GM19395 (cell line): ENCODE results near the gene PPP1R14C.

Experiments used
- ATAC-seq: cut with Tn5 transposase; IDR thresholded peaks from one replicate; pipeline ENCODE4 v1.9.1; 2021; ENCODE audit warnings: mild to moderate bottlenecking, moderate library complexity; ENCODE audit not compliant: unreplicated experiment

PPP1R14C gene

DNA sequence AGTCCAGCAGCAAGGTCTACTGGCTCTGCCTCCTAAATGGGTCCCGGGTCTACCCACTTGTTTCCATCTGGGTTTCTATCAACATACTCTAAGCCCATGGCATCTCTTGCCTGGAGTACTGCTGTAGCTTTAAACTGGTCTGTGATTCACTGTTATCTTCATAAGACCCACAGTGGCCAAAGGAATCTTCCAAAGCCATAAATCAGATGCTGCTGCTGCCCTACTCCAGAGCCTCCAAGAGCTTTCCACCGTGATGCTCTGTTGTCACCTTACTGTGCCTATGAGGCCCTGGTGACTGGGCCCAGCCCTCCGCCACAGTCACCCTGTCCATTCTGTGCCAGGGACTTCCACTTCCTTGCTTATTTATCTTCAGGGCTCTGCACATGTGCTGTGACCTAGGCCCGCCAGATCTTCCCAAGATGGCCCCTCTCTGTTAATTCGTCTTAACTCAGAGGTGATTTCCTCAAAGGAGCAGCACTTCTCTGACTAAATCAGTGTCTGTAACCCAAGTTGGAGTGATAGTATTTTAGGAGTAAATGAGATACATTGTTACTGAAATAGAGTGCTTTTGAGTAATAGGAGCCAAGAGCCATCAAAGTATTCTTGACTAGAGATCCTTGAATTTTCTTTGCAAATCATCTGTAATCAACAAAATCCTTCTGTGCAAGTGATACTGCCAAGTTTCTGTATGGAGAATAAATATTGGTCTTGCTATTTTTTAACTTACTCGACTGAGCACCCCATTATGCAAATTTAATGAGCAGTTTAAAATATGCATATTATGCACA, 102.5 kb downstream of the PPP1R14C start:
- ATAC-seq = no peak

DNA sequence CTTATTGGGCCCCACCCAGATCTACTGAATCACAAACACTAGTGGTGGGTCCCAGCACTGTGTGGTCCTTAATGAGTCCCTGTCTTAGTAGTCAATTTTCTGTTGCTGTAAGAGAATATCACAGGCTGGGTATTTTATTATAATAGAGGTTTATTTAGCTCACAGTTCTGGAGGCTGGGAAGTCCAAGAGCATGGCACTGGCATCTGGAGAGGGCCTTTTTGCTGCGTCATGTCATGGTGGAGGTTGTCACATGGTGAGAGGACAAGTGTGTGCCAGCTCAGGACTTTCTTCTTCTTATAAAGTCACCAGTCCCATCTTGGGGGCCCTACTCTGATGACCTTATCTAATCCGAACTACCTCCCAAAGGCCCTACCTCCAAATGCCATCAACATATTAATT, 105.0 kb downstream of the PPP1R14C start:
- ATAC-seq = no peak

DNA sequence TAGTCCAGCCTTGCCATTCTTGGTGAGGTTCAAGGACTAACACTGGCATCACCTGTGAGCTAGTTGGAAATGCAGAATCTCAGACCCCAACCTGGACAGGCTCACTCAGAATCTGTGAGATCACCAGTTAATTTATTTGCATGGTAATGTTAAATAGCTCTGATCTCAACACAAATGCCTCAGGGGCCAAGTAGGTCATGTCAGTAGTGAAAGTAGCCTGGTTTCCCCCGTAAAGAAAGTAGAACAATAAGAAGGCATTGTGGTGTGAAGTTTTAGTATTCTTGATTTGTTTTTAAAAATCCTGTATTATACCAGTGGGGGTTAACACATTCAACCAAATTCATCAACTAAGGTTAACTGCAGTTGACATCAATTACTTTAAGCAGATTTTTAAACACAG, 105.5 kb downstream of the PPP1R14C start:
- no peak for ATAC-seq

DNA sequence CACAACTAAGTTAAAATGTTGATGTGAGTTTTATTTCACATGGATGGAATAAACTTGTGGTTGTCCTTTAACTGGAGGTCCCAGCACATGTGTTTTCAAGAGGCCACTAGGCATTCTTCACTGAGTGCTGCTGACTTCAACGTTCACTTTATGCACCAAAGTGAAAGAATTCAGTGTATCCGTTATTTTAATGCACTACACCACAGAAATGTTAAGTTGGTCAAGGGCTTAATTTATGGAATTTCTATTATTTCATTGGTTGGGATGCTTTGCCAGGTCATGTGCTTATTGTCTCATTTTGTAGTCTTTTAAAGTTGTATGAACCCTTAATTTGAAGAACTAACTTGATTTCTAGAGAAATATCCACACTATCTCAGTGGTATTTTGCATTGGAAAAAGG, 106.4 kb downstream of the PPP1R14C start:
- ATAC-seq = no peak

DNA sequence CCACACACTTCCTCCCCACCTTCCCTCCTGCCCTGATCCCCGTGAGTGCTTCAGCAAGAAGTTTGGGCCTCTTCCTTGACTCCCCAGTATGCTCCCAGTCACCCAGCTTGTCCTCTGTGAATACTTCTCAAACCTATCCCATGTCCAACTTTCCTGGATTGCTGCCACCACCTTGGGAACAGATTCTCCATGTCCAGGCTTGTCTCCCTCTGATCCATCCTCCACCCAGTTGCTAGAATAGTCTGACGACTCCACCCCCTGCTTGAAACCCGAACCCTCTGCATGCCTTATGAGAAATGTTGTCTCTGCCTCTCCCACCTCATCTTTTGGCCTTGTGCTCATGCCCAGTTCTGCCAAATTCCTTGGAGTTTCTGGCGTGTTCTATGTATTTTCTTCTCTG, 108.0 kb downstream of the PPP1R14C start:
- ATAC-seq = no peak

DNA sequence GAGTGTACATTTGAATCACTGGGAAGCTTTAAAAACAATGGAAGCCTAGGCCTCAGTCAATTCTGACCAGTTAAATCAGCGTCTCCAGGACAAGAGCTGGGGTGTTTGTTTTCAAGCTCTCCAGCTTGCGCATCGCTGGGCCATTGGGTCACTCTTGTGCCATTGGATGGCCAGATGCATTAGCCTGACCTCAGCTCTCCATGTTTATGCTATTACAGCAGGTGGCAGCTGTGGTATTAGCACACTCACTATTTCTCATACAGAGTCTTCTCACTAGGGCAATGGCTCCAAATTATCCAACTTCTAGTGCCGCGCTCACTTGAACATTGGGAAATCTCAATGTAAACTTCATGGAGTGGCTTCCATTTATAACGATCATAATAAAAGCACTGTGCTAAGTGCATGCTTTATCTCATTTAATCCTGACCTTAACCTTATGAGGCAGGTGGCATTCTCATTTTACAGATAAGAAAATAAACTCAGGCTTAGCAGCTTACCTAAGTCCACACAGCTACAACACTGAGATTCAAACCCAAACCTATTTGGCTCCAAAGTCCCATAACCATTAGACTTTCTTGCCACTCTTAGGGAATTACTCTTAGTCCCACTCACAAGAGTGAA, 108.8 kb downstream of the PPP1R14C start:
- no peak for ATAC-seq

DNA sequence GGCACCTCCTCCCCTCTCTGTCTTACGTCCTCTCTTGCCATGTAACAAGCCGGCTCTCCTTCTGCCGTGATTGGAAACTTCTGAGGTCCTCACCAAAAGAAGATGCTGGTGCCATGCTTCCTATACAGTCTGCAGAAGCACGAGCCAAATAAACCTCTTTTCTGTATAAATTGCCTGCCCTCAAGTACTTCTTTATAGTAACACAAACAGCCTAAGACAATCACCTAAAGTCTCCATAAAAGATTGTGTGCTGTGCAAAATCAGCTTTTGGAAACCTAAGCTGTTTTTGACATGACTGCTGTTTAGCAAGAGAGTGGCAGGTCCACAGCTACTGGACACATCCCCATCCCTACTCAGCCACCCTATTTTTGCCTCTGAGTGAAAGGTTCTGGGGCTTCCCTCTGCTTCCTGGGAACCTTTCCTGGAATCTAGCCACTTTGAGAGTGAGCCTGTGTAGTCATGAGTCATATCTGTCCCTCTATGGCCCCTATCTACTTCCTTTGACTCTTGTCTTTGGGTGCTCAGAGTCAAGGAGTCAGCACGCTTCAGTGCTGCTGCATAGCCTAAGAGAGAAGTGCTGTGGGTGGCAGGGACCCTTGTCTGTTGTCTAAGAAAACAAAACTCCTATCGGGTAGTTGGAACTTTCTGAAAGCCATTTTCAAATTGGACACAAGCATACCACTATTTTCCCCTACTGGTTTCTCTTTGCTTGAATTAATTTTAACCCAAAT, 110.0 kb downstream of the PPP1R14C start:
- ATAC-seq = no peak

DNA sequence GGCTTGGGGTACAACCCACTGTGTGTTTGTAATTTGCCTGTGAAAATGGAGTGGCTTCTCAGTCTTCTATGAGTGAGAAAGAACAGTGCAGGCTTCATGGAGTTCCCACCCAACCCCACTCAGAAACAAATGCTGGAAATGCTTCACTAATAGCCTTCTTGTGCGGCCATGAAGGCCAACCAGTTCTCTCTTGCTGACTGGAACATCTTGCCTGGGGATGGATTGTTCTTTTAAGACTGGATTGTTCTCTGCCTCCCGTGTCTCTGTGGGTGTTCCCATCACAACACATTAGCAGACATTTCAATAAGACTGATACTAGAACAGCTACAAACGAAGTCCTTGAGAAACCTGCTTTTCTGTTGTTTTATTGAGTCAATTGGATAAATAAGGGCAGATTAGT, 110.6 kb downstream of the PPP1R14C start:
- ATAC-seq = no peak

DNA sequence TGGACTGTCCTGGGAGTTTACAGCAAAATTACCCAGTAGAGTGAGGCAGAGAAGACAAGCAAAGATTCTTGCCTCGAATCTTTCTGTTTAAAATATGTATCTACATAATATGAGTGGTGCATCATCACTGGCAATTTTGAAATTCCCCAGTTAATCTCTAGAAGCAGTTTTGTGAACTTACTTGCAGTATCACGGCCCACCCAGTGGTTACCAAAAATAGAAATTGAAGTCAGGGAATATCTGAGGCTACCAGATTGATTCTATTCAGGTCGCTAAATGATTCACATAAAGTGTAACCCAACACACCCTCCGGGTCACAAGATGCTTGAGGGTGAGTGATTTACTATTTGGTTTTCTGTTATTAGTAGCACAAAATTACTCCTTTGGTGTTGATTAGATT, 111.9 kb downstream of the PPP1R14C start:
- ATAC-seq = no peak

DNA sequence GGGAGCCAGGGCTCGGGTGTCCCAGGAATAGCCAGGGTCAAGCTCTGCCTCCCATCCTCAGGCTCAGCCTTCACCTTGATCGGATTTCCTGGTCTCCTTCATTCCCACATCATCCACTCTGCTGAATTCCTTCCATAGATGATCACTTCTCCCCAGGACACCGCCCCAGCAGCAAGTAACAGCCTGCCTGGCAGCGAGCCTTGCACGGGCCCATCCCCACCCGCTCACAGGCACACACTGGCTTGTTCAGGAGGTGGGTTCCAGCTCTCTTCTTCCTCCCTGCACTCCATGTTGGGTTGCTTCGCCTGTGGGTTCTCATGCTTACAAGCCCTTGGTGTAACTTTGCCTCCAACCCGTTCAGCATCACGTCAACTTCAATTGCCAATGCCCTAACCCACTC, 113.0 kb downstream of the PPP1R14C start:
- no peak for ATAC-seq

DNA sequence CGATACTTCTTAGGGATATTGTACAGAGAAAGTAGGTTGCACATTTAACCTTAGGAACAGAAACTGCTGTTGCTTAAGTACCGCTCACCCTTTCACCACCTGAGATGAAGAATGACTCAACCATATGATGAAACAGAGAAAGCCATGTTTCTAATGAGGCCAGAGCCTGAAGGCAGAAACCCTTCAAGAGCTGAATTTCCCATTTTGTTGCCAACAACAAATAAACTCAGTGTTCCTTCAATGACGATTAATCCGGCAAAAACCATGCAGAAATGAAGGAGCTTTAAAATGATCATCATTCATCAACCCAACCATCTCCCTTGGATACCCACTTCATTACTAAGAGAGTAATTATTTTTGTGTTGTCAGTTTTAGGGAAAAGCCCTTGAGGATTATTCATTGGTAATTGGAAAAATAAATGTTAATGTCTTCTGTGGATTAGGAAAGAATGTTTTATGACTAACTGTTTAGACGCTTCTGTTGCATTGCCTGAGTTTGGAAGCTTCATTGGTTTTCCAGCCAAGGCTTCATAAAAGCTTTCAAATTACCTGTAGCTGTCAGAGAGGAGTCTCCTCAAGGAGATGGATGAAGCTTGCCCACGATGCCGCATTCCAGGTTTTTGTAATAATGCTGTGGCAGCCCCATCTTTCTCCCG, 113.9 kb downstream of the PPP1R14C start:
- ATAC-seq = no peak

DNA sequence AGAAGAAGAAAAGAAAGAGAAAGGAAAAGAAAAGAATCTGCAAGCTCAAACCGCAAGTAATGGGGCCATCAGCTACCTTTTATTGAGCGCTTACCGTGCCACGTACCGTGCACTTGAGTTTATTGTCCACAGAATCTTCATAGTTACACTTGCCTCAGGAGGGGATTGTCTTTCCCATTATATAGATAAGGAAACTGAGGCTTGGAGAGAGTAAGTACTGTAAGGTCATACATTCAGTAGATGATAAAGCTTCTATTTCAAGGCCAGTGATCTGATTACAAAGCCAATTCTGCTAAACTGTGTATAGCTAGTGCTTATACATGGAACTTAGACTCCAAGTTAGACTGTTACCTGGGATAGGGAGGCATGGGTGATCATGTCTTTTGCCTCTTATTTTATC, 115.5 kb downstream of the PPP1R14C start:
- ATAC-seq = no peak

DNA sequence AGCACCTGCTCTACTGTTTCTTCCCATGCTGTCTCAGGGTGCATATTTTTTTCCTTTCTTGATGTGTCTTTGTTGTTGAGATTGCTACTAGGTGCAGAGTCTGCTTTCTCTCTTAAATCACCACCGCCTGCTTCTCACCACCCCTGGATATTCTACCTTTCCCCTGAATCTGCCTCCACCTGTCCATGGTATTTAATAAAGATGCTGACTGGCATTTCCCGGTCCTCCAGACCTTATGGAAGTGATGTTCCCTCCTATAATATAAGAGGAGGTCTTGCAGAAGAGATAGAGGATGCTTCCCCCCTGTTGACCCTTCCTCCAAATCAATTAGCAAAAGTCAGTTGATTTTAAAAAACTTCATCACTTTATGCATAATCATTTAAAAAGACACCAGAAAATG, 118.1 kb downstream of the PPP1R14C start:
- ATAC-seq = no peak

DNA sequence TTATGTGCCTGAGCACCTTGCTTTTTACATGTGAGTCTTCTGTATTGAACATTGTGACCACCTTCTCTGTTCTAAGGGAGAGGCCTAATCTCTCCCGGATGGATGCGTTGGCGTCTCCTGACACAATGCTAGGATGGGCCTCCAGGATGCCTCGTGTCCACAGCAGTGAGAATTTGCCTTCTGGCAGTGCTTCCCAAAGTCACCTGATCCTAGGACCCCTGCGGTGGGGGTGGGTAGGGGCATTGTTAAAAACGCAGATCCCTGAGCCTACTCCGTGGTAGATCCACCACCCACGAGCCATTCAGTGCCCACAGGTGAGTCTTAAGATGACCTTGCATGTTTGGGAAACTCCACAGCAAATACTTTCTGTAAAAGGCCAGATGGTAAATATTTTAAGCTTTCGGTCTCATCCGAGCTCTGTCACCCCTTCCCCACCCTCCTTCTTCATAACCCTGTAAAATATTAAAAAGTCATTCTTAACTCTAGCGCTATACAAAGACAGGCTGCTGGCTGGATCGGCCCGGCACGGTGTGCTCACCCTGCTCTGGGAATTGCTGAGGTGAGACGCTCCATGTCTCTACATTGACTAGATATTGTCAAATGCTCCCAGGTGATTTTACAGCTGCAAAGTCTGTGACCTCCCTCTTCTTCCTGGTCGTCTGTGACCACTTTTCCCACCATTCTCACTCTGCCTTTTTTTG, 119.3 kb downstream of the PPP1R14C start:
- no peak for ATAC-seq

DNA sequence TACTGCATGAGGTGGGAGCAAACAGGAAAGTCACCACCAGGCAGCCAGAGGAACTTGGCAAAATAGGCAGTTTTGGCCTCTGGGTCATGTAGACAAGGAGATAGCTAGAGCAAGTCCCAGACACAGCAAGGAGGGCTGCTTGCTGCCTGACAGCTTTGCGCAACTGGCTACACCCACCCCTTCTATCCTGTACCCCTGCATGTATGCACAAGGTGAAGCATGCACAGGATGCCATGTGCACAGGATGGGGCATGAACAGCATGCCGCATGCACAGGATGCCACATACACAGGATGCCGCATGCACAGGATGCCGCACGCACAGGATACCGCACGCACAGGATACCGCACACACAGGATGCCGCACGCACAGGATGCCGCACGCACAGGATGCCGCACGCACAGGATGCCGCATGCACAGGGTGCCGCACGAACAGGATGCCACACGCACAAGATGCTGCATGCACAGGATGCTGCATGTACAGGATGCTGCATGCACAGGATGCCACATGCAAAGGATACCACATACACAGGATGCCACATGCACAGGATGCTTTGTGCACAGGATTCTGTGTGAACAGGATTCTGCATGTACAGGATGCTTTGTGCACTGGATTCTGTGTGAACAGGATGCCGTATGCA, 121.0 kb downstream of the PPP1R14C start:
- ATAC-seq = no peak

DNA sequence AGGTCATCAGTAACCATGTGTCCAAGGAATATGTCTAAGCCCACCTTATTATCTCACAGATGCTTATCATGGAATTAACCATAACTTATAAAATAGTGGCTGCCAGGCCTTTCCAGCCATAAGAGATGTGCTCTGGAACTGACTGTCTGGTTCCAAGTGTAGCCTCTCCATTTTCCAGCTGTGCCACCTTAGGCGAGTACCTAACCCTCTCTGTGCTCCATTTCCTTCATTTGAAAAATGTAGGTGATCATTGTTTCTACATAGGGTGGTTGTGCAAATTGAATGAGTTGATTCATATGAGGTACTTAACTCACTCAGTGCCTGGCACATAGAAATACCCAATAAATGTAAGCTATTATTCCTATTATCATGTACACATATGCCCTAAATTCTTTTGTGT, 123.5 kb downstream of the PPP1R14C start:
- no peak for ATAC-seq

DNA sequence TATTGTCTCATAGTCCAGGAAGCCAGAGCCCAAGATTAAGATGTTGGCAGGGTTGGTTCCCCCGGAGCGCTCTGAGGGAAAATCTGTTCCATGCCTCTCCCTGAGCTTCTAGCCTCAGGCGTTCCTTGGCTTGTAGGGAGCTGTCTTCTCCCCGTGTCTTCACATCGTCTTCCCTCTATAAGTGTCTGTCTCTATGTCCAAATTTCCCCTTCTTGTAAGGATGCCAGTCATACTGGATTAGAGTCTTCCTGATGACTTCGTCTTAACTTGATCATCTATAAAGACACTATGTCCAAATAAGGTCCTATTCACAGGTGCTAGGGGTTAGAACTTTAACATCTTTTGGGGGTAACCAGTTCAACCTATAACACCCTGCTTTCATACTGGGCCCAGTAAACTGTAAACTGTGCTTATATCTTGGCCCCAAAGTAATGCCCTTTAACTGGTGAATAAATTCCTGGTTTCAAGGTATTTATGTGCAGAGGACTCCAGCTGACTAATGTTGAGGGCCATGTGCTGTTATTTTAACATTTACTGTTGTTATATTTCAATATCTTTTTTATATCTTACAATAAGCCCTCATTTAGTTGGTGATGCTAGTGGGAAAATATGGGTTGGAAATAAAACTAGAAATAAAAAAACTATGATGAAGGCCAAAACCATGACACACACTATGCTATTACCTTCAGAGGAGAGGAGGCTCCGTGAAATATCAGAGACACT, 124.3 kb downstream of the PPP1R14C start:
- no peak for ATAC-seq

DNA sequence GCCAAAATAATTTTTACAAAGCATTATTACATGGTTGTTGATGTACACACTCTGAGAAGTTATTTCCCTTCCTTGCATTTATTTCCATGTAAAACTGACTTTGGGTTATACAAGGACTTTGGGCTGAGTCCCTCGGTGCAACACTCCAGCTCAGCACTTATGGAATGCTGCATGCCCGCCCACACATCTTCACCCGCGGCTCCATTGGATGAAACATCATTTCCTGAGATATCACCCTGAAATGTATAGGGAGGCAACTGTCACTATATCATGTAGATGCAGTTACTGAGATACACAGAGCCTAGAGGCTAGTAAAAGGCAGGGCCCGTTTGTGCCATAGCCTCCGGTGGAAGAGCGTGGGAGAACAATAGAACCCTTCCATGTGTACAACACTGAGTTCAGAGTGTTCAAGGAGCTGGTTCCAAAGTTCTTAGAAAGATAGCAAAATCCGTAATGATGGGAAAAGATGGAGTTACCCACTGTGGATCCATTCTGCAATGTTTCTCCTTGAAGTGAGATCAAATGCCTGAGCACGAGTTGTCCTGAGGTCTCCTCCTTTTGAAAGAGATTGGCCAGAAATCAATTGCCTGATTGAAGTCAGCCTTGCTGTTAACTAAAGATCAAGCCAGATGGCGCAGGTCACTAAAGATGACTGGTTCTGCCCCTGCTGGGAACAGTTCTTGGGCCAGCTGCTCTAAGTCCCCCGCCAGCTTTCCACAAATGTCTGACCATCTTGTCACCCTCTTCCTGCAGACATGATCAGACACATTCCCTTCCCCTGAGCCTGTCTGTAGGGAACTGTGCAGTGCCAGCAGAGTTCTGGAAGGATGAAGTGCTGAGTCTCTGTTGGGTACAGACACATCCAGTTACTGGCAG, 125.1 kb downstream of the PPP1R14C start:
- no peak for ATAC-seq
